ENCODE measurements around the gene APBA1. TPM values are rescaled to one million over a fixed set of nuclear protein-coding genes. Genes with fewer than 3 reads are reported as not detected.

APBA1 gene
- total RNA-seq, 4 donors from 2014 or later = 3.6 to 11.7 (median 8.0) TPM

DNA sequence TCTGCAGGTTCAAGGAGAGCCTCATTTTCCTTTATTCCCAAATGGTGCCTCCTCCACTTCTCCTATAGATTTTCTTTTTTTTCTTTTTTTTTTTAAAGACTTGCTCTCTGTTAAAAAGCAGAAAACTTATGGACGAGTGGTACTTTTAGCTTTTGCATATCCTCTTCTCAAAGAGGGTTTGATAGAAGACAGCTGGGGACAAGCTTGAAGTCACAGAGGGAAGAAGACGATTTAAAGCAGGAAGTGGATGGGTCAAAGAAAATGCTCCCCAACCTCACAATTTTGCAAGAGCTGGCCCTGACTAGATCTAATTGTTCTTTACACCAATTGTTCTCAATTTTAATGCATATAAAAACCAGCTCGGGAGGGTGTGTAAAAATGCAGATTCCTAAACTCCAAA lies 48.9 kb downstream of the APBA1 start:
- Histone ChIP-seq H3K27me3 (no peaks in the 10 kb centered on the region), H3K36me3 (no peaks in the 10 kb centered on the region), H3K4me1 (no peaks in the 10 kb centered on the region), H3K9me3 (no peaks in the 10 kb centered on the region), H3K4me3 (no peak overlapping the region), H3K27ac (no peak overlapping the region)
- TF ChIP-seq CTCF (IDR thresholded peaks at IDR 0.05) = no peak
- no peak for TF ChIP-seq POLR2A (IDR thresholded peaks at IDR 0.05)
- intact Hi-C loops (cut with DNase I; ENCODE audit: low total_unique reads) = no loop called here
- DNase-seq = no peak

- intact Hi-C loops (cut with DNase I; ENCODE audit: low total_unique reads) = no loop called here
- TF ChIP-seq CTCF (IDR thresholded peaks at IDR 0.05) = no peak
- no peak for TF ChIP-seq POLR2A (IDR thresholded peaks at IDR 0.05)
- H3K4me3 ChIP-seq = no peak overlapping the region
- H3K27me3 ChIP-seq = no peaks in the 10 kb centered on the region
- H3K36me3 ChIP-seq = no peaks in the 10 kb centered on the region
- no peaks in the 10 kb centered on the region for H3K4me1 ChIP-seq
- no peak for DNase-seq
- H3K9me3 ChIP-seq = no peaks in the 10 kb centered on the region
- no peak overlapping the region for H3K27ac ChIP-seq
Observed at GRCh38 chr9:69622676-69623075, 49.5 kb downstream of the APBA1 start.

- no peak for TF ChIP-seq POLR2A (IDR thresholded peaks at IDR 0.05)
- no peak for TF ChIP-seq CTCF (IDR thresholded peaks at IDR 0.05)
- Histone ChIP-seq H3K9me3 (no peaks in the 10 kb centered on the region), H3K4me1 (no peaks in the 10 kb centered on the region), H3K4me3 (no peak overlapping the region), H3K36me3 (no peaks in the 10 kb centered on the region), H3K27me3 (no peaks in the 10 kb centered on the region), H3K27ac (no peak overlapping the region)
- intact Hi-C loops (cut with DNase I; ENCODE audit: low total_unique reads) = no loop called here
- DNase-seq = no peak
Observed at GRCh38 chr9:69621730-69622460, 50.3 kb downstream of the APBA1 start.

GRCh38 chr9:69620731-69621130 lies 51.4 kb downstream of the APBA1 start:
- no peaks in the 10 kb centered on the region for H3K4me1 ChIP-seq
- intact Hi-C loops (cut with DNase I; ENCODE audit: low total_unique reads) = no loop called here
- H3K27ac ChIP-seq = no peak overlapping the region
- no peak for DNase-seq
- H3K27me3 ChIP-seq = no peaks in the 10 kb centered on the region
- no peaks in the 10 kb centered on the region for H3K9me3 ChIP-seq
- no peaks in the 10 kb centered on the region for H3K36me3 ChIP-seq
- H3K4me3 ChIP-seq = no peak overlapping the region
- TF ChIP-seq CTCF (IDR thresholded peaks at IDR 0.05) (no peak), POLR2A (IDR thresholded peaks at IDR 0.05) (no peak)

DNA sequence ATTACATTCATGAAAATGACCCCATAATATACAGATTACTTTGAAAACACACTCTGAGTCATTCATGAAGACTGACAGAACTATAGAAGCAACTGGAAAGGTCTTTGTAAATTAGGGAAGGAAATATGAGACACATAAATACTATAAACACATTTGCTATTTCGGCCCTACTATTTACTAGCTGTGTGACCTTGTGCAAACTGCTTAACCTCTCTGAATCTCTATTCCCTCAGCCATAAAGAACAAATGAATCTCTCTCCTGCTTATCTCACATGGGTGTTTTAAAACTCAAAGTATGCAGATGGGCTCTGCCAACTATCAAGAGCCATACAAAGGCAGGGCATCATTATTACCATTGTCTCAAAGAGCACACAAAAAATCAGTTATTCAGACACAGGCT lies 52.9 kb downstream of the APBA1 start:
- intact Hi-C loops (cut with DNase I; ENCODE audit: low total_unique reads) = no loop called here
- no peak overlapping the region for H3K4me3 ChIP-seq

More for the DNA sequence above, 52.9 kb downstream of the APBA1 start:
- H3K36me3 ChIP-seq = no peaks in the 10 kb centered on the region
- TF ChIP-seq POLR2A (IDR thresholded peaks at IDR 0.05) (no peak), CTCF (IDR thresholded peaks at IDR 0.05) (no peak)
- H3K27ac ChIP-seq = no peak overlapping the region
- DNase-seq = no peak
- no peaks in the 10 kb centered on the region for H3K27me3 ChIP-seq
- H3K9me3 ChIP-seq = no peaks in the 10 kb centered on the region
- no peaks in the 10 kb centered on the region for H3K4me1 ChIP-seq
